ENCODE data around the gene ZBTB42. TPM values are rescaled to one million over a fixed set of nuclear protein-coding genes. Genes with fewer than 3 reads are reported as not detected.

Gene ZBTB42
- total RNA-seq, 1 experiment from 2014 or later = 6.1 TPM

- H3K4ac ChIP-seq (ENCODE audit: low read depth, low read length) = no peak overlapping the region
- no peak overlapping the region for H4K91ac ChIP-seq (ENCODE audit: insufficient read length, low read depth, low read length)
- H3K23ac ChIP-seq (ENCODE audit: insufficient read length, low read depth, low read length) = no peak overlapping the region
- no peaks in the 10 kb centered on the region for H3K79me1 ChIP-seq (ENCODE audit: insufficient read depth, low read depth, low read length, poor library complexity, severe bottlenecking)
- H4K5ac ChIP-seq (ENCODE audit: insufficient read length, low read depth, low read length) = no peak overlapping the region
- no peak overlapping the region for H3K27ac ChIP-seq (ENCODE audit: insufficient read length, low read depth, low read length)
- no peak overlapping the region for H3K56ac ChIP-seq (ENCODE audit: insufficient read length, low read depth, low read length)
- Mint-ChIP-seq H3K27me3 (ENCODE audit: low read depth) (peaks cover 65% of the 10 kb centered on the region), H3K4me1 (peaks cover 13 to 24% of the 10 kb centered on the region in 2 experiments), H3K9me3 (peaks cover 4 to 5% of the 10 kb centered on the region in 2 experiments), H3K4me3 (peak overlapping the region; percentile 25 to 60; a peak in 3 of 5 replicates), H3K27ac (peak overlapping the region in 1 of 3 experiments; percentile 67; a peak in 1 of 7 replicates), H3K36me3 (ENCODE audit: insufficient read depth in 1 of 3, low read depth in 3 of 3) (peaks cover 0 to 4% (median 0%) of the 10 kb centered on the region in 3 experiments; a peak in 3 of 7 replicates)
- H3K79me2 ChIP-seq (ENCODE audit: insufficient read depth, low read length) = no peaks in the 10 kb centered on the region
- H3K14ac ChIP-seq (ENCODE audit: insufficient read depth, low read length) = no peak overlapping the region
- H2BK120ac ChIP-seq (ENCODE audit: low read depth, low read length, poor library complexity, severe bottlenecking) = no peak overlapping the region
- no peaks in the 10 kb centered on the region for H3K9me3 ChIP-seq (ENCODE audit: control insufficient read depth, low read depth, low read length)
- WGBS (ENCODE audit: extremely low coverage, insufficient read length, low lambda C conversion rate) = no CpG with 5 or more reads among the region's 20 CpGs
- H3K27me3 ChIP-seq (ENCODE audit: insufficient read depth, low read length) = peaks cover 20% of the 10 kb centered on the region; the same call in 1 of the 2 replicates
- no peak overlapping the region for H4K8ac ChIP-seq (replicated peaks; ENCODE audit: insufficient read length, low read depth, low read length)
- no peak for TF ChIP-seq CTCF (conservative IDR thresholded peaks at IDR 0.05)
- H3K9ac ChIP-seq (ENCODE audit: extremely low read depth, insufficient read length, low read length) = no peak overlapping the region
- no peak overlapping the region for H3T11ph ChIP-seq (ENCODE audit: low read length)
- H2AFZ ChIP-seq (ENCODE audit: low read length) = no peak overlapping the region
- H2BK12ac ChIP-seq (ENCODE audit: insufficient read length, low read depth, low read length) = no peak overlapping the region
- no peak overlapping the region for H2AK5ac ChIP-seq (ENCODE audit: insufficient read length, low read length)
- no peak overlapping the region for H2BK5ac ChIP-seq (ENCODE audit: insufficient read length, low read length)
- no peak overlapping the region for H3K18ac ChIP-seq (ENCODE audit: insufficient read length, low read depth, low read length)
- H2BK15ac ChIP-seq (ENCODE audit: low read depth, low read length) = no peak overlapping the region
- H4K20me1 ChIP-seq (ENCODE audit: control insufficient read depth, insufficient read depth, insufficient read length) = no peaks in the 10 kb centered on the region
- no peak overlapping the region for H2BK20ac ChIP-seq (ENCODE audit: low read depth, low read length, poor library complexity, severe bottlenecking)
- H3K23me2 ChIP-seq (ENCODE audit: insufficient read length, low read depth, low read length, poor library complexity, severe bottlenecking) = peaks cover 13% of the 10 kb centered on the region
- no peaks in the 10 kb centered on the region; the same call in 1 of the 2 replicates for H3K4me1 ChIP-seq (ENCODE audit: insufficient read depth, low read length)
- no peak for DNase-seq
- no peak overlapping the region for H3K4me2 ChIP-seq (ENCODE audit: insufficient read depth, insufficient read length, low read length)
Measured at GRCh38 chr14:104802394-104803184, 1.7 kb downstream of the ZBTB42 start.
